Right hindlimb (tissue), 1 donor: Measurements from ENCODE around the gene ADAMTS17.

Source experiments
- DNase-seq: peaks from one replicate; pipeline ENCODE4 v3.0.0-alpha.2; 2018

ADAMTS17 gene

DNA sequence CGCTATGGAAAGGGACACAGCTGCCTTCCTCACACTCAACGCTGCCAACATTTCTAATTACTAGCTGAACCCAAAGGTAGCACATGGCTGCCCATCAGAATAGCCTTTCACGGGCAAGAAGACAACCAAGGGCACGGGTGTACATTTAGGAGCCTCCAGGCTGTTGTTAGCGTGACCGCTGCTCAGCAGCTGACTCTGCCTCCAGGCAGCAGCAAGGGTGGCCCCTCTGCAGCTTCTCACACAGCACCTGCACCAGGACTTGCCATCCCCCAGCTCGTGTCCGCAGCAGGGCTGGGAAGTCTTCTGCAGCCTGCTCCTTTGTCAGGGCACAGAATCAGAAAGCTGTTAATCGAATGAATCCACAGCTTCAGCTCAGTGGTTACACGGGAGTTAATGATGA lies 146.8 kb downstream of the ADAMTS17 start:
- no peak for DNase-seq

DNA sequence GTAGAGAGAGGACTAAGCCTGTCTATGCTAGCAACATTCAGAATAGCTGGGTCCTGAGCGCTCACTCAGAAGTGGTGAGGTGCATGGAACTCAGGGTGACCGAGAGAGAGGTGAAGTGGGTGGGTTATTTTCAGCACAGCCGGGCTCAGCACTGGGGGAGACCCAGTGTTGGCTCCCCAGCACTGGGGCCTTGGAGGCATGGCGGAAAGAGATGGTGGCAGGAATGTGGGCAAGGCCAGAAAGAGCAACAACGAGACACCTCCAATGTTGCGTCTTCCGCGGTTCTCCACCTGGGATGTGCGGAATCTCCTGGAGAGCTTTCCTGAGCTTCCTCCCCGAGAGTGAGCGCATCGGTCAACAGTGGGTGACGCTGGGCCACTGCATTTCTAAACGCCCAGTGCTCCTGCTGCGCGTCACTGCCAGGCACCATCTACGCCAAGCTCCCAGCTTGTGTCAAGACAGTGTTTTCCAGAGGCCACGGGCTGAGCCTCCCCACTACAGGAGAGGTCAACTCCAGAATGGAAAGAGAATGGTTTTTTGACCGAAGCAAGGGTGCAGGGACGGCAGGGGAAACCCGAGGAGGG lies 148.4 kb downstream of the ADAMTS17 start:
- DNase-seq: no peak

DNA sequence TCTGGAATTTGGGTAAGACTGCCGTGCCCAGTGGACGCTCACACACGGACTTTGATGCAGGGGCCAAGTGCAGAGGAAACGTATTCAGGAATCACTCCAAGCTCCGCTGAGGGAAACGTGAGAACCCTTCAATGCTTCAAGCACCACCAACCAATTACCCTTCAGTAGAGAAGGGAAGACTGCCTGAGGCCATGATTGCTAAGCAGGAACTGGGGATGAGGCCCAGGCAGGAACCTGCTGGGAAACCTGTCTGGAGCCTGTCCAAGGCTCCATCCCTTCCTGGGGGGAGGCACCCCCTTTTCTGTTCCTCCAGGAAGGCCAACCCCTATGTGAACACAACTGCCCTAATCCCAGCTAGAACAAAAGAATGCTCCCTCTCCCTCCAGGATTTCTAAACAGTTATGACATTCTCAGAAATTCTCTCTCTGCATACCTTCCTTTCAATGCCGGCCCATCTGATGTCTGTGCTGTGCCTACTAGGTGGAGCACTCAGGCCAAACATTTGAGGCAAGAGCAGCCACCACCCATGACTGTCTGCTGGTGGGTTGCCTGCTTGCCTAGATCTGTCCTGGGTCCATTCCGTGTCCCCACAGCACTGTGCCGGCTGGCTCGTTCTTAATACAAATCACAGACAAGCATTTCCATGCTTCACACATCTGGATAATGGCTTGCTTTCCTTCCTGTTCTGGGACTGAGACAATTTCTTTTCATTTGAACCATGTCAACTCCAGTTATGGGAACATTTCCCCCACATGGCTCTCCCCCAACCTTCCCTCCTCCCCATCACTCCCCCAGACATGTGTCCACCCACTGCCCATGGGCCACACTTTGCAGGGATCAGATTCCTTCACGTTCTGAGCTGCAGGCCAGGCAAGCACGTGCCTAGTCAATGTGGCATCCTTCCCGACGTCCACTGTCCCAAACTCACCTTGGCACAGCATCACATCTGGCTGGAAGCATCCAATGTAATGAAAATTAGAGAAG lies 149.4 kb downstream of the ADAMTS17 start:
- no peak for DNase-seq

DNA sequence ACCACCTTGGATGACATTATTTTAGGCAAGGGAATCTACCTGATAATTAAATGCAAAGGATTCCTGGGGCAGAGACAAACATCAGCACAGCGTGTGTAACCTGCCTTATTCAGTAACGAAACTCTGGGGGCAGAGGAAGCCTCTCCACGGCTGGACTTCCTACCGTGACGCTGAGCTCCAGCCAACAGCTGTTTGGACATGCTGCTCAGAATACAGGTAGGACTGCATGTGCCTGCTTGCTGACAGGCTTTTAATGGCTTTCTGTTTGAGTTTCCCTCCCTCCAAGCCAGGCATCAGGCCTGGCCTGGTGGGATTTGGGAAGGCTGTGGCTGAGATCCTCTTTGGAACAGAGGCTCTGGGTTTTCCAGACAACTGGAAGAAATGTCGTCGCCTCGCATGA lies 150.6 kb downstream of the ADAMTS17 start:
- peak; percentile 32 for DNase-seq

DNA sequence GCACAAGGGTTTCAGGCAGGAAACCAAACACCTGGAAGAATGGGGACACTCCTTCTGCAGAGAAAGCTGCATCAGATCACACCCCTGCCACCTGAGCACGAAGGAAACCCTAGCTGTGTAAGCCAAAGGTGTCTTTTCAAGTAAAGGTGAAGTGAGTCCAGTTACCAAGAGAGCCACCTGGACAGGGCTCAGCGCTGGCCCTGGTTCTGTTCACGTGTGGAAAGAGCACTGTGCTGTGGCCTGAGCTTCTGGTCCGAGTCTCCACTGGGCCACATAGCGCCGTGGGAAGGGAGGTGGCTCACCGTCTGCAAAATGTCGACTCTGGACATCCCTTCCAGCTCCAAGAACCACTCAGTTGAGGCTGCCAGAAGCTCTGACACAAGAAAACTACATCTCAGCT lies 151.1 kb downstream of the ADAMTS17 start:
- DNase-seq: peak; percentile 20

DNA sequence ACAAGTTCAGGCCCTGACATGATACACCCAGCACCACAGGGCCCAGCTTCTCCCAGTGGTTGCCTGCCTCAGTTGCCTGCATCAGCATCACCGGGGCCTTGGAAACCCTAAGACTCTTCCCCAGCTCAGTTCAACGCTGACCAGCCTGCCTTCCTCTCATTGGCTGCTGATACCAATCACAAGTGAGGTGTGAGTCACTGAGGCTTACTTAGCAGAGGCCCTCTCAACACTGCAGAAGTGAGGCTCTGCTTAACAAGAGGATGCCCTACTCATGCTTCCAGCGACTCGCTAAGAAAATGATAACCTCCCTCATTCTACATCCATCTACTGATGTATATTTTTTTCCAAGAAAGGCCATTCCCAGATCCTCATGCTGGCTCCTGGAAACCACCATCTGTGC lies 151.9 kb downstream of the ADAMTS17 start:
- DNase-seq: no peak

DNA sequence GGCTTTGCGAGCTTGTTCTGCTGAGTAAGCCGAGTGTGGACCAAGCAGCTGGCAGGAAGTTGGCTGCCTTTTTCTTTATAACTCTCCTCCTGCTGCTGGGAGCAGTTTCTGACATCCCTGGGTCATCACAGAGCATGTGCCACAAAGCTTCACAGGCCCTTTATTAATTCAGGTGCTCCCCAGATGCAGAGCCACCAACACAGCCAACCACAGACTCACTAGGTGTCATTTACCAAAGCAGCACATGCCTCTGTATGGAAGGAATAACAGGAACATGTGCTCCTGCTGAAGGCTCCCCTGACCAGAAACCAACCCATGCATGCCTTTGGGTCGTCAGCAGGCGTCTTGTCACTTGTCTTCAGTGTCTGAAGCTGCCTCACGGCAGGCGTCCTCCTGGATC lies 152.5 kb downstream of the ADAMTS17 start:
- no peak for DNase-seq

DNA sequence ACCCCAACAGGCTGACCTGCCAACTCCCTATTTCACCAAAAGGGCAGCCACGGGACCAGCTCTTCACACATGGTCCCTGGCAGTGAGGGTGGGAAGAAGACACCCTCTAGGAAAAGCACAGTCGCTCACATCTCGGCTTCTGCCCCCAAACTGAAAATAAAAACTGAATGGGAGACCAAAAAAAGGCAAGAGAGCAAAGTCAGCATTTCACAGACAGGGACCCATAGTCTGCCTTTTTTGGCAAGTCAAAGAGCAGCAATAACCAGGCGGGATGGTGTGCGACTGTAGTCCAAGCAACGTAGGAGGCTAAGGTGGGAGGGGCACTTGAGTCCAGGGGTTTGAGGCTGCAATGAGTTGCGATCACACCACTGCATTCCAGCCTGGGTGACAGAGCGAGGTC lies 154.1 kb downstream of the ADAMTS17 start:
- DNase-seq: no peak

DNA sequence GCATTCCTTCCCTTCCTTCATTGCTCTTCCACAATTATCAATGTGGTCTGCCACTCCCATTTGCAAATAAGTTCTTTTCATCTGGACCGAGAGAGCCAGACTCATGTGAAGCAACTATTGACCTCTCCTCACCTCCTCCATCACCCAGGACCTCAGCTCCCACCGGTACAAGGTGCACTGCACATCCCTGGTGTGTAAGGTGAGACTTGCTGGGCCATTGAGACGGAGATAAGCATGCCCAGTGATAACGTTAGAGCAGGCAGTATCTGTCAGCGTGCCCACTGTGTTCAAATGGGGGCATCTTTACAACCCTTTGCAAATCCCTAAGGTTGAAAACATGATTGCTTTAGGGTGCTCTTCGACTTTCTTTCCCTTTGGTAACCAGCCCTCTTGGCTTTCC lies 154.8 kb downstream of the ADAMTS17 start:
- DNase-seq: no peak

DNA sequence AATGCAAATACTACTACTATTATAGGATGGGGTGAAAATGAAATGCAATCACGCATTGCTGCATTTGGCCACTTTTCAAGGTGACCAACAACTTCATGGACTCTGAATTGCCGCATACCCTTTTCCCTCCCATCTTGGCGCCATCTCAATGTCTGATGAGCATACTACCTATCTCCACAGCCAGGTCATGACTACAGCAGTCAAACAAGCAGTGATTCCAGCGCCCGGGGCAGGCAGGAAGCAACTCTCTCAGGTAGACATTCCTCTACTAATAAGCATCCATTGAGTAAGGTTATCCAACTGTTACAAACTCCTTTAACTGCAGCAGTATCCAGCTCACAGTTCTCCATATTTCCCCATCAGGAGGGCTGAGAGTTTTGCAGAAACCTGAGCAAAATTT lies 155.4 kb downstream of the ADAMTS17 start:
- no peak for DNase-seq

DNA sequence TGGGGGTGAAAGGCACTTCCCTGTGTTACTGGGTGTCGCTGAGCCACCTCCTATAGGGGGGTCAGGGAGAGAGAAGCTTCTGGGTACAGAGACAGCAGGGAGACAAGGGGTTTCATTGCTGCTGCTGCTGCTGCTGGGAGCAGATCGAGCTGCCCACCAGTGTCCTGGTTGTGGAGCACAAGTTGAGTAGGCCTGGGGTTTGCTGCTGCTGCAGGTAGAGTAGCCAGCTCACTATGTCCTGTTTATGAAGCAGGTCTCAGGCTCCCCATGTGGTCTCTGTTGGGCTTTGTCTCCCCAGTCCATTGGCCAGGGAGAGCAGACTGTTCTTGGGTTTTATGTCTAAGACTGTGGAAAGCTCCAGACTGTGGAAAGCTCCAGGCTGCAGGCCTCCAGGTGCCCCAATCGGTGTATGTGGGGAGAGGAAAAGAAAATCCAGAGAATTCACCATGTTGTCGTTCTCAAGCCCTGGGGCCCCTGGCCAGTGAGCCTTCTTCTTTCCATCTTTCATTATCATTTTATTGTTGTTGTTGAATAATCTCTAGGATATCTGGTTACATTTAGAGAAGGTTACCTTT lies 157.8 kb downstream of the ADAMTS17 start:
- DNase-seq: no peak

DNA sequence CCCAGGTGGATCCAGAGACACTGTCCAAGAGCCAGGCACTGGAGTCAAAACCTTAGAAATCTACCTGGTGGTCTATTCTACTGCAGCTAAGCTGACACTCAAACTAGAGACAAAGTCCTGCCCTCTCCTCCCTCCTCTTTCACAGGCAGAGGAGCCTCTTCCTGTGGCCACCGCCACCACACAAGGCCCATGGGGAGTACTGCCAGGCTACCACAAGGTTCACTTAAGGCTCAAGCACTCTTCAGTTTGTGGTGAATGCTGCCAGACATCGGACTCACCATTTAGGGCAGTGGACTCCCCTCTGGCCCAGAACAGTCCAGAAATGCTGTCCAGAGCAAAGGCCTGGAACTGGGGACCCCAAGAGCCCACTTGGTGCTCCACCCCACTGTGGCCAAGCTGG lies 160.9 kb downstream of the ADAMTS17 start:
- no peak for DNase-seq

DNA sequence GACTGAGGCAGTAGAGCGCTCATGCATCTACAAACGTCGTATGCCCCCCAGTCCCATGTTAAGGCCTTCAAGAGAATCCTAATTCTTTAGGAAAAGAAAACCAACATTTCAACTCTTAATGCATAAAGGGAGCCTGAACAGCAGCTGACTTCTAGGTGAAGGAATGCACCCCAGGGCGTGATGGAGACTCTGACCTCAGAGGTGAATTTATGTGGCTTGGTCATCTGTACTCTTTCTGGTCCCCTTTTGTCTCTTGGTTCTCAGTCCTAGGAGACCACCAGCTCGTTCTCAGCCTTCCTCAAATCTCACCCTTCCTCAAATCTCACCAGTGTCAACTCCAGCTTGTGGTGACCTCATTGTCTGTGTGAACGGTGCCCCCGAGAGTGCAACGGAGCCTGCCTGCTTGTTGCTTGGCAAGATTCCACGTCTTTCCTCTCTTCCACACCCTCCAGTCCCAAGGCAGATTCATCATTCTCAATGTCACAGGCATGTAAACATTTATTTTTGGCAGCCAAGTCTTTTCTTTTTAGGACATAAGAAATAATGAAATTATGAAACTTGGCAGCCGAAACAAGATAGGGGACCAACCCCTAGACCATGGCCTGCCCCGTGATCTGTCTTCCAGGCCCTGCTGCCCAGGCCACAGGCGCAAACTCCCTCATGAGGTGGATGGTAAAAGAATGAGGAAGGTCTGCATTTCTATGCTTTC lies 166.2 kb downstream of the ADAMTS17 start:
- DNase-seq: no peak

DNA sequence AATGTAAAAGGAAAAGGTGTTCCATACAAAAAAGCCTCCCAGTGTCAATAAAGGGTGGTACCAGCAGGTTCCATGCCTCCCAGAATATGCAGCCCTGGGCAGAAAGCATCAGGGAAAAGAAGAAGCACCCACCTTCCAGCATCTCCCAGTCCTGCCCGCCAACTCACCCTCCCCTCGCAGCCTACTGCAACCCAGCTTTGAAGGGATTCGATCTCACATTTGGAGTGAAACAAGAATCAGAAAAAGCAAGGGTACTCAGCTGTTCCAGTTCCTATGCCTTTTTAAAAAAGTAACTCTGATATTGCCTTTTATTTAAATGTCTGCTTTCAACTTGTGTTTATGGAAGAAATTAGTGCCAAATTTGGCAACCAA lies 166.9 kb downstream of the ADAMTS17 start:
- no peak for DNase-seq

DNA sequence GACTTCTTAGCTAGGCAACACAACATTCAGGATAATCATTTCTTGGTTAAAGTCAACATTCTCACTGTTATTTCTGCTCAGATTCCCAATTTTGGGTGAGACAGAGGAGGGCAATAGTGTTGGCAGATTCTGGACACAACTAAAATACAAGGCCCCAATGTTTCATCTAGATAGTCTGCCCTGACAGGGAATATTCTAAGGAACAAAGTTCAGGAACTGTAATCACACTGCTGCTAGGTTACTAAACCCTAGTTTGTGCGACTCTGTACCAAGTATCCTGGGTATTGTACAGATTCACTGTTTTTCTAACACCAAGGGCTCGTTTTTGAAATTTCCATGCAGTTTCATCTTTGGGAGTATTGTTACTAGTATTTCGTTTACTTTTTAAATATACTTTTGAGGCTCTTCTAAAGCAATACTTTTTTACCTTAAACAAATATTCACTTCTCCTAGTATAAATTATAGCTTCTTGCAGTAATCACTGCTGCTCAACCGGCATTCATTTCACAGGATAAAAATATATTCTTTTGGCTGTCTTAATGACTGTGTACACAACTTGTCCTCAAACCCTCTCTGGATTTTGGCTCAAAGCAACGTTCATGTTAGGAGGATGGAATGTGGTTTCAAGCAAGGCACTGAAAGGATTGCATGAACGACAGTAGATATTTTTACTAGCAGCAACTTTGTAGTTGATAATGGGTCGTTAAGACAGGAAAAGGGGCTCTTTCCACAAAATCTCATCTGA lies 167.4 kb downstream of the ADAMTS17 start:
- DNase-seq: no peak

DNA sequence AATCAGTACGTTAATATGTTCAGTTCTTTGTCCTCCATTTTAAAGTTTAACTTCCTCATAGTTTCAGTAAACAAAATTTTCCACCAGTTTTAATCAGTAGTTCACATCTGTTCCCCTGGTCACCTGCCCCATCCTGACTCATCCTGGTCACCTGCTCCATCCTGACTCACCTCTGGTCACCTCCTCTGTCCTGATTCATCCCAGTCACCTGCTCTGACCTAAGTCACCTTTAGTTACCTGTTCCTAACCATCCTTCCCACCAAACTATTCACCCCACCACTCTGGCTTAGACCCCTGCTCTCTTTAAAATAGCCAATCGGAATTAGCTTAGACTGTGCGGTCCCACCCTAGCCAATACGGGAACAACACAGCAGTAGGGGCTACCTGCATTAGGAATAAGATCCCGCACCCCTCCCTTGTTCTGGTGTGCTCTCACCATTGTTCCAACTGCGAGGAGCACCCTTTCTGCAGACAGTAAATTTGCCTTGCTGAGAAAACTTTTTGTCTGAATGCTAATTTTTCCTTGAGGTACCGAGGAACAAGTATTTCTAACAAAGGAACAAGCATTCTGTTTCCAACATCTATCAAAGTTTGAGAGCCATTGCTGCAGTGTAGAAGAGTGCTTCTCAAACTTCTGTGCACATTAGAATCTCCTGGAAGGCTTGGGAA lies 169.3 kb downstream of the ADAMTS17 start:
- no peak for DNase-seq

DNA sequence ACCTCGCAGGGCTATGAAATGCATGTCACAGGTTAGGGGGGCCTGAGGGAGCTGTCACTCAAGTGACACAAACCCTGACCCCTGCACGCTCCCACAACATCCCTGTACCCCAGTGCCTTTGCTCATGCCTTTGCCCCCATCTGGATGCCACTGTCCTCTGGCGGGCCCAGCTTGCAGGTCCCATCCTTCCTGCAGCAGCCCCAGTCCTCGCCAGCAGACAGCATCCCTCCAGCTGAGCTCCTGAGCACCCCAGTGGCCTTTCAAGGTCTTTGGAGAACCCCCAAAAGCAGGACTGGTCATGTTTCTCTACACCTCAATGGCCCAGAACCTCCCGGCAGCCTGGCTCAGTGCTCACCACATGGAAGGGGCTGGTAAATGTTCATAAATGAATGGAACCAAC lies 170.4 kb downstream of the ADAMTS17 start:
- DNase-seq: no peak

DNA sequence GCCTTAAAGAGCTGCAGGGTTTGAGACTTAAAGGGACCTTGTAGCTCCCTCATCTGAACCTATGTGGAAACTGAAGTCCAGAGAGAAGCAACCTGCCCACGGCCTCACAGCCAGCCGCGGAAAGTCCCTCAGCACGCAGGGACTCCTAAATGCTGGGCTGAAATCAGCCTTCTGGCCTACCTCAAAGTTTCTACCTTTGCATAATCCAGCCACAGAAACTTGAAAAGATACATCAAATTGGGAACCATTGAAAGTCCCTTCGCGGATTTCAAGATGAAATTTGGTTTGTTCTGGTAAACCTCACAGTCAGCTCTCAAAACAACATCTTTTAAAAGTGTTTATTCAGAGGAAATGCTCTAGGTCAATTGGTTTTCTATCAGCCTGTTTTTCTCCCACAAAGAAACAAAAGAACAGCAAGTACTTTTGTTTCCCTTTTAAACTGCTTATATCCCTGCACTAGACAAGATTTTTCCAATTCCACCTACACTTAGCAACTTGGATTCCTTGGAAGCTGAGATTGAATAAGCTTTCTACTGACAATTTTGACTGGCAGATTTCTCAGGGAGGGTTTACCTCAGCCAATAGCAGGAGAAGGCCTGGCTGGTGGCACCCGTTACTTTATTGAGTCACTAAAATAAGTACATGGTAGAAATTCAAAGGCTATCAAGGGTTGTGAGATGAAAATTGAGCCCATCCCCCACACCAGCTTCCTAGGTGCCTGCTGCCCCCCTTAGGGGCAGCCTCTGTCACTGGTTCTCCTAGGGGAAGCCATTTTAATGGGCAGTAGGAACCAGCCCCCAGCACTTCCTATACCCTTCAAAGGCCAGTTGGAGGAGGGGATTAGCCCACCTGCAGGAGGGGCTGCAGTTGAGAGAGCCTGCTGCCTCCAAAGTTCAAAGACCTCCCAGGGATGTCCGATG lies 171.2 kb downstream of the ADAMTS17 start:
- DNase-seq: no peak

DNA sequence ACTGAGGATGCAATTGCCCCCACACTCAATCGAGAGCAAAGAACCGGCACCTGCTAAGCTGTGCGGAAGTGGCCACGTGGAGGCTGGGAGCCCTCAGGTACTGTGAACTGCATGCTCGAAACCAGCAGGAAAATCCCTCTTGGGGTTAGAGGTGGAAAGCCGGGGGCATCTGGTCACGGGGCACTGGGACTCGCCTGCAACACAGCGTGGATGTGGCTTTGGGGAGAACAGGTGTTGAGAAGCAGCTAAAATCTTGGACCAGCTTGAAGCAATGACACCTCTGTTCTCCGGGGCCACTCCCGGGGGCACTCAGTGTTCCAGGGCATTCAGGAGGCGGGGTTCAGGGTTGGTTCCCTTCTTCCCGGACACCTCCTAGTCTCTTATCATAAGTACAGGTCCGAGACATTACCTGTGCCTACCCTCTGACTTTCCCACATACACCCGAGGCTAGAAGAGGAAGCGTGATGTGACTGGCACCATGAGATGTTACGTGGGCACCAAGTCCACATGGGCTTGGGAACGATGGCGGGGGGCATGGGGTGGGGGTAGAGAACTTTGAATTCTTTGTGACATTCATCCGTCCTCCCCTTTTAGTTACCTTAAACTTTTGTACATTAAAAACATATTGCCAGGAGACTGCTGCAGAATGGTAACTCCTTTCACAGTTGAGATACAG lies 172.0 kb downstream of the ADAMTS17 start:
- DNase-seq: no peak

DNA sequence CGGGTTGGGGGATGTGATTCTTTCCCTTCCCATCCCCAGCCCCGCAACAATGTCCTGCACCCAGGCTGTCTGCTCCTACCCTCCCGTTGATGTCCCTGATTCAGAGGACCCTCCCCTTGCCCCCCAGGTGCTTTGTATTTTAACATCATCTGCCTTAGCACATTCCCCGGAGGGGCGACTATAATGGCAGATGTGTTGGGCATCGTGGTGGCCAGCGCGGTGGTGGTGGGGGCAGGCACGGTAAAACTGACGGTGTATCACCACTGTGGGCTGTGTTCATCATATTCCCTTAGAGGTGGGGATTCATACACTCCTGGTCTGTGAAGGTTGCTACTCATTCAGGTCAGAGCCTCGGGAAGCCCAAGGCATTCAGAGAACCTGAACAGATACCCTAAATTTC lies 173.0 kb downstream of the ADAMTS17 start:
- no peak for DNase-seq
